Right lobe of liver (tissue), 4 donors: ENCODE measurements around the gene CDC73.

Experiments used
- POLR2A ChIP-seq: fragments of 450-650 bp; IDR thresholded peaks from one replicate; pipeline ENCODE4 v1.6.1; 2017; ENCODE audit warnings: antibody characterized with exemption, mild to moderate bottlenecking
- TF ChIP-seq, protein P1 (sequence below), 4 donors: fragments of 200-600 bp in 3 of 4; fragments of 450-650 bp in 1 of 4; IDR thresholded peaks; one replicate each; pipeline versions ENCODE4 v1.5.1 to v1.8.0; 2016 to 2022; ENCODE audit warnings: antibody characterized with exemption in 4 of 4, mild to moderate bottlenecking in 2 of 4
- donor health status: DM: no; HTN: no; CAD: no.
- donor health status: DM: no; HTN: no; CAD: no.
- donor health status: DM: no; HTN: yes; CAD: no.

GRCh38 chr1:193260896-193261295 lies 139.1 kb downstream of the CDC73 start:
- TF ChIP-seq, protein P1, sequence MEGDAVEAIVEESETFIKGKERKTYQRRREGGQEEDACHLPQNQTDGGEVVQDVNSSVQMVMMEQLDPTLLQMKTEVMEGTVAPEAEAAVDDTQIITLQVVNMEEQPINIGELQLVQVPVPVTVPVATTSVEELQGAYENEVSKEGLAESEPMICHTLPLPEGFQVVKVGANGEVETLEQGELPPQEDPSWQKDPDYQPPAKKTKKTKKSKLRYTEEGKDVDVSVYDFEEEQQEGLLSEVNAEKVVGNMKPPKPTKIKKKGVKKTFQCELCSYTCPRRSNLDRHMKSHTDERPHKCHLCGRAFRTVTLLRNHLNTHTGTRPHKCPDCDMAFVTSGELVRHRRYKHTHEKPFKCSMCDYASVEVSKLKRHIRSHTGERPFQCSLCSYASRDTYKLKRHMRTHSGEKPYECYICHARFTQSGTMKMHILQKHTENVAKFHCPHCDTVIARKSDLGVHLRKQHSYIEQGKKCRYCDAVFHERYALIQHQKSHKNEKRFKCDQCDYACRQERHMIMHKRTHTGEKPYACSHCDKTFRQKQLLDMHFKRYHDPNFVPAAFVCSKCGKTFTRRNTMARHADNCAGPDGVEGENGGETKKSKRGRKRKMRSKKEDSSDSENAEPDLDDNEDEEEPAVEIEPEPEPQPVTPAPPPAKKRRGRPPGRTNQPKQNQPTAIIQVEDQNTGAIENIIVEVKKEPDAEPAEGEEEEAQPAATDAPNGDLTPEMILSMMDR (IDR thresholded peaks at IDR 0.05): no peak
- TF ChIP-seq POLR2A: no peak
